DND-41 (cell line): ENCODE measurements around the gene ITGB5.
"Not testable (repeated sequence)": the region's sequence is repeated elsewhere in the genome, so short reads cannot be mapped to it uniquely, and the experiment has no call there.

Experiments
- ATAC-seq: fragments of 200-7000 bp; cut with Tn5 transposase; 3 replicates; pipeline ENCODE4 v1.9.1; 2021; ENCODE audit warnings: low read depth; ENCODE audit not compliant: insufficient read depth
- DNase-seq: peaks from one replicate; pipeline ENCODE4 v3.0.0-alpha.2; 2020
- H2AFZ ChIP-seq: 2 replicates; pipeline ENCODE4 v1.6.0; 2012; ENCODE audit warnings: low read depth, low read length
- H3K27ac ChIP-seq: 2 replicates; pipeline ENCODE4 v1.5.1; 2012; ENCODE audit warnings: low read length, inconsistent platforms
- H3K27me3 ChIP-seq: fragments of 200-600 bp; sonication (generic); 2 replicates; pipeline ENCODE4 v1.6.0; 2012; ENCODE audit warnings: low read length, mild to moderate bottlenecking, inconsistent platforms; ENCODE audit not compliant: insufficient read depth, poor library complexity
- H3K36me3 ChIP-seq: 2 replicates; pipeline ENCODE4 v1.5.1; 2012; ENCODE audit warnings: low read length, inconsistent platforms; ENCODE audit not compliant: insufficient read depth
- H3K4me1 ChIP-seq: 2 replicates; pipeline ENCODE4 v1.5.1; 2012; ENCODE audit warnings: mild to moderate bottlenecking, low read length; ENCODE audit not compliant: insufficient read depth
- H3K4me2 ChIP-seq: 2 replicates; pipeline ENCODE4 v1.6.0; 2012; ENCODE audit warnings: mild to moderate bottlenecking, moderate library complexity, low read length, inconsistent platforms; ENCODE audit not compliant: insufficient read depth
- H3K4me3 ChIP-seq, 2 experiments: fragments of 200-600 bp in 1 of 2; shearing (Covaris generic) in 1 of 2; 2 replicates each; pipeline ENCODE4 v1.5.1; 2012 to 2016; ENCODE audit warnings: inconsistent platforms in 2 of 2, low read length in 2 of 2, mild to moderate bottlenecking in 2 of 2, low read depth in 1 of 2, moderate library complexity in 1 of 2
- H3K79me2 ChIP-seq: 2 replicates; pipeline ENCODE4 v1.6.0; 2012; ENCODE audit warnings: low read length, inconsistent platforms; ENCODE audit not compliant: insufficient read depth
- H3K9ac ChIP-seq: 2 replicates; pipeline ENCODE4 v1.6.0; 2012; ENCODE audit warnings: low read depth, mild to moderate bottlenecking, inconsistent platforms, low read length, moderate library complexity
- H3K9me3 ChIP-seq: 2 replicates; pipeline ENCODE4 v1.5.1; 2012; ENCODE audit warnings: low read length, moderate library complexity, mild to moderate bottlenecking, inconsistent platforms; ENCODE audit not compliant: insufficient read depth, severe bottlenecking
- H4K20me1 ChIP-seq: 2 replicates; pipeline ENCODE4 v1.6.0; 2012; ENCODE audit warnings: low read length; ENCODE audit not compliant: insufficient read depth
- EZH2 ChIP-seq: IDR thresholded peaks from 3 replicates; pipeline ENCODE4 v1.6.1; 2012; ENCODE audit warnings: borderline replicate concordance, low read depth, mild to moderate bottlenecking, moderate library complexity, low read length, inconsistent platforms; ENCODE audit not compliant: severe bottlenecking
- TF ChIP-seq, protein P1 (sequence below): IDR thresholded peaks from 2 replicates; pipeline ENCODE4 v1.5.1; 2012; ENCODE audit warnings: borderline replicate concordance, low read length, moderate library complexity, mild to moderate bottlenecking; ENCODE audit not compliant: poor library complexity, severe bottlenecking; ENCODE audit errors: extremely low read depth

The ITGB5 gene

DNA sequence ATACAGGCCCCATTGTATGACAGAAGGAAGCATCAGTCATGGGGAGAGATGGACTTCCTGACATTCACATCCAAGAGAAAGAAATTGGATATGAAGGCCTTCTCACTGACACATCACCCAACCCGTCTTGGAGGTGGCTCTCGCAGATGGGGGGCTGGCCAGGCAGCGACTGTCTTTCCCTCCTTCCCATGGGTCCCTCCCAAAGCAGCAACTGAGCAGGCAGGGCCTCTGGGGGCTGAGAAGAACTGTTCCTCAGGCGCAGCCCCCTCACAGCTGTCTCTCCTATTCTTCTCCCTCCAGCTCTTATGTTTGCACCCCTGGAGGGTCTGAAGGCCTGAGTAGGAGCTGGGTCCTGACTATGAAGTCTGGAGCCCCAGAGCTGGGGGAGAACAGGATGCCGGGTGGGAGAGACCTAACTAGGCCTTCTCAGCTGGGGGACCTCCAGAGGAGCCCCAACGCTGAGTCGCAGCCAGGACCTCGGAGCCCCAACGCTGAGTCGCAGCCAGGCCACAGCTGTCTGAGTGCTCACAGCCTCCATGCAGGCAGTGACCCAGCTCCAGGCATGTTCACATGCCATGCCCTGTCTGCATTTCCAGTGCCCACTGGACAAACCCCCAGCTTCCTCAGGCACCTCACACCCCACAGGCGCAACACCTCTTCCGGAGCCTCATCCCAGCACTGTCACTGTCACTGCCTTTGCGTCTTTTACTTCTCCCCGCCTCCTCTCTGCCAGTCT, 127.3 kb downstream of the ITGB5 start:
- no peak for ATAC-seq
- no peaks in the 10 kb centered on the region for H3K9me3 ChIP-seq
- H3K9ac ChIP-seq = no peak overlapping the region
- TF ChIP-seq, protein P1, sequence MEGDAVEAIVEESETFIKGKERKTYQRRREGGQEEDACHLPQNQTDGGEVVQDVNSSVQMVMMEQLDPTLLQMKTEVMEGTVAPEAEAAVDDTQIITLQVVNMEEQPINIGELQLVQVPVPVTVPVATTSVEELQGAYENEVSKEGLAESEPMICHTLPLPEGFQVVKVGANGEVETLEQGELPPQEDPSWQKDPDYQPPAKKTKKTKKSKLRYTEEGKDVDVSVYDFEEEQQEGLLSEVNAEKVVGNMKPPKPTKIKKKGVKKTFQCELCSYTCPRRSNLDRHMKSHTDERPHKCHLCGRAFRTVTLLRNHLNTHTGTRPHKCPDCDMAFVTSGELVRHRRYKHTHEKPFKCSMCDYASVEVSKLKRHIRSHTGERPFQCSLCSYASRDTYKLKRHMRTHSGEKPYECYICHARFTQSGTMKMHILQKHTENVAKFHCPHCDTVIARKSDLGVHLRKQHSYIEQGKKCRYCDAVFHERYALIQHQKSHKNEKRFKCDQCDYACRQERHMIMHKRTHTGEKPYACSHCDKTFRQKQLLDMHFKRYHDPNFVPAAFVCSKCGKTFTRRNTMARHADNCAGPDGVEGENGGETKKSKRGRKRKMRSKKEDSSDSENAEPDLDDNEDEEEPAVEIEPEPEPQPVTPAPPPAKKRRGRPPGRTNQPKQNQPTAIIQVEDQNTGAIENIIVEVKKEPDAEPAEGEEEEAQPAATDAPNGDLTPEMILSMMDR = no peak
- no peak for TF ChIP-seq EZH2
- no peak overlapping the region for H2AFZ ChIP-seq
- H3K4me3 ChIP-seq = no peak overlapping the region
- H3K36me3 ChIP-seq = no peaks in the 10 kb centered on the region
- H4K20me1 ChIP-seq = no peaks in the 10 kb centered on the region
- no peak overlapping the region for H3K4me2 ChIP-seq
- H3K79me2 ChIP-seq = no peaks in the 10 kb centered on the region
- H3K27ac ChIP-seq = no peak overlapping the region
- DNase-seq = no peak
- H3K4me1 ChIP-seq = peaks cover 7% of the 10 kb centered on the region
- H3K27me3 ChIP-seq = no peaks in the 10 kb centered on the region

DNA sequence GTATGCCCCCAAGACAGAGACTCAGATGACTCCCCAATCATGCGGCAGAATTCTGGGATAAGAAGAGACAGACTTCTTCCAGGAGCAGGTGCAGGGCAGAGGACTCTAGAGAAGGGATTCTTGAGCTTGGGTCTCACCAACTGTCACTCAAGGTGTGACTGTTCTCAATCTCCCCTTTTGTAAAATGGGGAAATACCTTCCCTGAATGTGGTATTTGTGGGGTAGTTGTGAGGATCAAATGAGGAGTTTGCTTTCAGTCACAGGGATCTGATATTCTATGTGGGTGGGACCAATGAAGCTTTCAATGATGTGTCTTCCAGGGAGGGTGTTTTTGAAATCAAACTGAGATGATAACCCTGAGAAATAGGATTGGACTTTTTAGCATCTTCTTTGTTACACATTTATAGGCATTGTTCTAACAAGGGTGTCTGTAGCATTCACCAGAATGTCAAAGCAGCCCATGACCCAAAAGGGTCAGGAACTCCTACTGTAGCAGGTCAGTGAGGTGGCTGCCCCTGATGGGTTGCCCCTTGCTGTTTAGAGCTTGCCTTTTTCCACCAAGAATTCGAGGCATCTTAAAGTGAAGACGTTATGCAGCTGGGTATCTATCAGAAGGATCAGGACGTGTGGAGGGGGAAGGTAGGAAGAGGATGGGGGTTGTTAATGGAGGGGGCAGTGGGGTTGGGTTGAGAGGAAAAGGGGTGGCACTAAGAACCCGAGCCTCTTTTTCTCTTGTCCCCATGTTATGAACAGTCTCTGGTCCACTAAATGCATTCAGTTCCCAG, 128.1 kb downstream of the ITGB5 start:
- Histone ChIP-seq H3K79me2 (no peaks in the 10 kb centered on the region), H3K27ac (no peak overlapping the region), H3K27me3 (no peaks in the 10 kb centered on the region), H3K4me1 (peaks cover 7% of the 10 kb centered on the region), H3K36me3 (no peaks in the 10 kb centered on the region), H3K4me2 (no peak overlapping the region), H4K20me1 (no peaks in the 10 kb centered on the region), H3K4me3 (no peak overlapping the region), H2AFZ (no peak overlapping the region), H3K9me3 (no peaks in the 10 kb centered on the region), H3K9ac (no peak overlapping the region)
- no peak for ATAC-seq
- TF ChIP-seq EZH2 = no peak
- TF ChIP-seq, protein P1 = no peak
- DNase-seq = no peak

DNA sequence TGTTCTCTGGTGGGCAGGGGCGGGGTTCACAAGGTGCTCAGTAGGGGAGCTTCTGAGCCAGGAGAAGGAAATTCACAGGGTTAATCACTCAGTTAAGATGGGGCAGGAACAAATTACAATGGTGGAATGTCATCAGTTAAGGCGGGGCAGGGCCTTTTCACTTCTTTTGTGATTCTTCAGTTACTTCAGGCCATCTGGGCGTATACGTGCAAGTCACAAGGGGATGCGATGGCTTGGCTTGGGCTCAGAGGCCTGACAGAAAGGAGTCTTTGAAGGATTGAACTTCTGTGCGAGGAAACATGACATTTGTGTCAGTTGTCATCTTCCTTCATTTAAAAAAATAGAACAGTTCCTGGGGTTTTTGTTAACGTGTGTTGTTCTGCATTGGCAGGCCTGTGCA, 129.2 kb downstream of the ITGB5 start:
- not testable (repeated sequence) for H3K9me3 ChIP-seq, H3K79me2 ChIP-seq, H3K27me3 ChIP-seq, H2AFZ ChIP-seq, H4K20me1 ChIP-seq, H3K36me3 ChIP-seq, H3K4me3 ChIP-seq, DNase-seq, ATAC-seq, H3K4me1 ChIP-seq, H3K27ac ChIP-seq, H3K9ac ChIP-seq, H3K4me2 ChIP-seq

DNA sequence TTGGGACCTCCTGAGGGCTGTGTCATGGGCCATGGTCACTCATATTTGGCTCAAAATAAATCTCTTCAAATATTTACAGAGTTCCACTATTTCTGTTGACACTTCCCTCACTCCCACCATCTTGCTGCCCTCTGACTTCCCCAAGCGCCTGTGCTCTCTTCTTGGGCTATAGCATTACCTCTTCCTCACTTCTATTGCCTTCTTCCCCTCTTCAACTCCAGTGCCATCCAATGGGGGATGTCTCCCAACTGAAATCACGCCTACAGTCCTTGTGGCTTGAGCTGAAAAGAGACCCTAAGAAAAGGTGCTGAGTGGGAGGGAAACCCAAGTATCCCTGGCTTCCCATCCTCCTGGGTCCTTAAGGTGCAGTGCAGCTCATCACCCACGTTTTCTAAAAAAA, 135.1 kb downstream of the ITGB5 start:
- Histone ChIP-seq H3K4me2 (no peak overlapping the region), H3K9ac (no peak overlapping the region), H3K36me3 (peaks cover 3% of the 10 kb centered on the region; the same call in 1 of the 2 replicates), H3K27ac (no peak overlapping the region), H4K20me1 (no peaks in the 10 kb centered on the region; the same call in 1 of the 2 replicates), H3K4me3 (no peak overlapping the region), H3K79me2 (no peaks in the 10 kb centered on the region), H3K9me3 (peaks cover 3% of the 10 kb centered on the region), H2AFZ (no peak overlapping the region), H3K4me1 (no peaks in the 10 kb centered on the region), H3K27me3 (no peaks in the 10 kb centered on the region)
- no peak for DNase-seq
- TF ChIP-seq, protein P1 = no peak
- no peak for TF ChIP-seq EZH2
- ATAC-seq = no peak
